Spleen (tissue), 3 donors: Measurements from ENCODE around the gene OR6S1.

Source experiments
- POLR2A ChIP-seq, 3 donors: fragments of 450-650 bp; IDR thresholded peaks; one replicate each; pipeline ENCODE4 v1.5.1; 2017; ENCODE audit warnings: antibody characterized with exemption in 3 of 3, mild to moderate bottlenecking in 1 of 3
- POLR2AphosphoS5 ChIP-seq, 3 donors: sonication (generic); formaldehyde crosslinking; IDR thresholded peaks; one replicate each; pipeline ENCODE4 v1.5.1; 2017; ENCODE audit warnings: antibody characterized with exemption in 3 of 3

- TF ChIP-seq POLR2AphosphoS5 (IDR thresholded peaks at IDR 0.05), result no peak
- TF ChIP-seq POLR2A (IDR thresholded peaks at IDR 0.05), result no peak
These were observed 34.6 kb upstream of the OR6S1 start for GRCh38 chr14:20676072-20676471.
